Measurements from ENCODE around the gene PLXNB2. TPM values are rescaled to one million over a fixed set of nuclear protein-coding genes. Genes with fewer than 3 reads are reported as not detected.

The PLXNB2 gene
- total RNA-seq, 1 donor from 2014 or later, result 362 TPM

DNA sequence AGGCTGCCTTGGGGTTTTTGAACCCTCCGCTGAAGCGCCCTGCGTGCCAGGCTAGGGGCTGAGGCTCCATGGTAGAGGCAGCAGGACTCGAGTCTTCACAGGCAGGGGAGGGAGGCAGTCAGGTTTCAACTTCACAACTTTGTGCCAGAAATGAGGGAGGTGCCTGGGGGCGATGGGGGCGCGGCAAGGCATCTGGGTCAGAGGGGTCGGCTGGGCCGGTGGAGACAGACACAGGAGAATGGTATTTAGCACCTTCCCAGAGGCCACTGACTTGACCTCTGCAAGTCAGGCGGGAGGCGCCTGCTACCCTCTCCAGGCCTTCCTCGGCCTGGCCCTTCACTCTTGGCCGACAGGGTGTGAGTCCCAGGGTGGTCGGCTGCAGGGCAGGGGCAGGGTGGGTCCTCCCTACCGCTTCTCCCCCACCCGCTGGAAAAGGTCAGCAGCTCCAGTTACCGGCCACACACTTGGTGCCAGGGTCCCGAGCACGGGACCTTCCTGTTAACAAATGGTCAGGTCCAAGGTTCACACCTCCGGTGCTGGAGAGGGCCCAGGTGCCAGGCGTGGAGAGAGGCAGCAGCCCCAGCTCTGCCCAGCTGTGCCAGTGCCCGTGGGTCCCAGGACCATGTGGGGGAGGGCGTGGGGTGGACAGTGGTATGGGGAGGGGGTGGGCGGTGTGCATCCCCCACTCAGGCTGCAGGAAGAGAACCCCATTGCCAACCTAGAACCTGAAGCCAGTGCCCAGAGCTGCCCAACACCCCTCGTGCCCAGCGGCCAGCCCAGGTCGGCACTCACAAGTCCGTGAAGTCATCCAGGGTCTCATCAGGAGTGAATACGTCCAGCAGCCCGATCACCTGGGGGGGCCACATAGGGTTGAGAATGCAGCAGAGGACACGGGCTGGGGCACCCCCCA, 49.7 kb downstream of the PLXNB2 start:
- H3K27ac Mint-ChIP-seq (ENCODE audit: unreplicated experiment), result no peak overlapping the region
- no peaks in the 10 kb centered on the region for H3K9me3 Mint-ChIP-seq (ENCODE audit: unreplicated experiment)
- TF ChIP-seq, protein P1, sequence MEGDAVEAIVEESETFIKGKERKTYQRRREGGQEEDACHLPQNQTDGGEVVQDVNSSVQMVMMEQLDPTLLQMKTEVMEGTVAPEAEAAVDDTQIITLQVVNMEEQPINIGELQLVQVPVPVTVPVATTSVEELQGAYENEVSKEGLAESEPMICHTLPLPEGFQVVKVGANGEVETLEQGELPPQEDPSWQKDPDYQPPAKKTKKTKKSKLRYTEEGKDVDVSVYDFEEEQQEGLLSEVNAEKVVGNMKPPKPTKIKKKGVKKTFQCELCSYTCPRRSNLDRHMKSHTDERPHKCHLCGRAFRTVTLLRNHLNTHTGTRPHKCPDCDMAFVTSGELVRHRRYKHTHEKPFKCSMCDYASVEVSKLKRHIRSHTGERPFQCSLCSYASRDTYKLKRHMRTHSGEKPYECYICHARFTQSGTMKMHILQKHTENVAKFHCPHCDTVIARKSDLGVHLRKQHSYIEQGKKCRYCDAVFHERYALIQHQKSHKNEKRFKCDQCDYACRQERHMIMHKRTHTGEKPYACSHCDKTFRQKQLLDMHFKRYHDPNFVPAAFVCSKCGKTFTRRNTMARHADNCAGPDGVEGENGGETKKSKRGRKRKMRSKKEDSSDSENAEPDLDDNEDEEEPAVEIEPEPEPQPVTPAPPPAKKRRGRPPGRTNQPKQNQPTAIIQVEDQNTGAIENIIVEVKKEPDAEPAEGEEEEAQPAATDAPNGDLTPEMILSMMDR (IDR thresholded peaks at IDR 0.05), result no peak
- peaks cover 14% of the 10 kb centered on the region for H3K4me1 Mint-ChIP-seq (ENCODE audit: unreplicated experiment)
- no peak for DNase-seq (ENCODE audit: extremely low spot score, unreplicated experiment)
- H3K4me3 Mint-ChIP-seq (ENCODE audit: unreplicated experiment), result no peak overlapping the region
- no peaks in the 10 kb centered on the region for H3K36me3 Mint-ChIP-seq (ENCODE audit: unreplicated experiment)
- no peaks in the 10 kb centered on the region for H3K27me3 Mint-ChIP-seq (ENCODE audit: unreplicated experiment)

DNA sequence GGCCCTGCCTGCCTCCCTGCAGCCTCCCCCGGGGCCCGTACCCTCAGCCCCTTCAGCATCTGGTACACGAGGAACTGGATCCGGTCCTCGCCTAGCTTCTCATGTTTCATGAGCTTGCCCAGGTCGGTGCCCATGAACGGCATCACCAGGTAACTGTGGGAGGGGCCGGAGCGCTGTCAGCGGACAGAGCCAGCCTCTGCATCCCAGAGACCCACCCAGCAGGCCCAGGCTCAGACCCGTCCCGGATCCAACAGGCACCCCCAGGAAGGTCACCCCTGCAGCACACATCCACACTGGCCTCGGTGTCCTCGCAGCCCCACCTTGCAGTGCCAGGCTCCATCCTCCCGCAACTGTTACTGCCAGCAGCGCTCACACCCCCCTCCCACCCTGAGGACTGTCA, 50.4 kb downstream of the PLXNB2 start:
- TF ChIP-seq, protein P1 (IDR thresholded peaks at IDR 0.05), result no peak
- H3K4me1 Mint-ChIP-seq (ENCODE audit: unreplicated experiment), result peaks cover 8% of the 10 kb centered on the region
- H3K9me3 Mint-ChIP-seq (ENCODE audit: unreplicated experiment), result no peaks in the 10 kb centered on the region
- no peak overlapping the region for H3K27ac Mint-ChIP-seq (ENCODE audit: unreplicated experiment)
- no peaks in the 10 kb centered on the region for H3K36me3 Mint-ChIP-seq (ENCODE audit: unreplicated experiment)
- no peak for DNase-seq (ENCODE audit: extremely low spot score, unreplicated experiment)
- H3K27me3 Mint-ChIP-seq (ENCODE audit: unreplicated experiment), result no peaks in the 10 kb centered on the region
- H3K4me3 Mint-ChIP-seq (ENCODE audit: unreplicated experiment), result no peak overlapping the region

DNA sequence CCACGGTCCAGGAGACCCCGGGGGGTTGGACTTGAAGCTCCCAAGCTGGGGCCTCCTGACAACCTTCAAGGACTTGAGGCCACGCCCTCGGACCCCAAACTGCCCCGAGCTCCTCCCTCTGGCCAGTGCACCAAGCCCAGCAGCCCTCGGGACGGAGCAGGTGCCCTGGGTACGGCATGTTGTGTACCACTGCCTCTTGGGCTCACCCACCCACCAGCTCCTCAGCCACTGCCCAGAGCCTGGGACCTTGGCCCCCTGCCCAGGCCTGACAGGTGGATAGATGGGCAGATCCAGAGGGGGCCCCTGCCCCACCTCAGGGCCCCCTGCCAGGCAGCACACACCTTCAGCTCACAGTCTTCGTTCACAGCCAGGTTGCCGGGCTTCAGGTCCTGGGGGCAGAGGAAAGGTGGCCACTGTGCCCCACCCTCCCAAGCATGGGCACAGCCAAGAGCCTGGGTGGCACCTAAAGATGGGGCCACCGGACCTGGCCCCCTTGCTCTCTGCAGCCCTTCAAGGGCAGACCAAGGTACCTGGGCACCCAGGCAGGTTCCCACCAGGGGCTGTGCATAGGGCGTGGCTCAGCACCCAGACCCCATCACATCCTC, 51.1 kb downstream of the PLXNB2 start:
- Mint-ChIP-seq H3K27me3 (ENCODE audit: unreplicated experiment) (no peaks in the 10 kb centered on the region), H3K36me3 (ENCODE audit: unreplicated experiment) (no peaks in the 10 kb centered on the region)
- TF ChIP-seq, protein P1 (IDR thresholded peaks at IDR 0.05), result no peak

DNA sequence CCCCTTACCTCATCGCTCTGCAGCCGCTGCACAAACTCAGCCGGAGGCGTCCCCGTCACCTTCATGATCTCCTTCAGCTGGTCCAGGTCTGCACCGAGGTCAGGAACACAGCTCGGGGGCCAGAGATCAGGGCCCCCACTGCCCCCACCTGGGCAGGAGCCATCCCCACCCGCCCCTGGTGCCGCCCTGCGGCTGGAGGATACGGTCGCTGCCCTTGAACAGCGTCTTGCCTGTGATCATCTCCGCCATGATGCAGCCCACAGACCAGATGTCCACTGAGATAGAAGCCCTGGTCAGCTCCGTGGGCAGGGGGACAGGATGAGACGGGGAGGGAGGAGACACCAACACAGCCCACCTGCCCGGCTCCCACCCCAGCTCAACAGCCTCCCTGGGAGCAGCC, 51.8 kb downstream of the PLXNB2 start:
- Mint-ChIP-seq H3K4me1 (ENCODE audit: unreplicated experiment) (peaks cover 8% of the 10 kb centered on the region), H3K36me3 (ENCODE audit: unreplicated experiment) (no peaks in the 10 kb centered on the region), H3K9me3 (ENCODE audit: unreplicated experiment) (no peaks in the 10 kb centered on the region), H3K4me3 (ENCODE audit: unreplicated experiment) (no peak overlapping the region), H3K27ac (ENCODE audit: unreplicated experiment) (no peak overlapping the region), H3K27me3 (ENCODE audit: unreplicated experiment) (no peaks in the 10 kb centered on the region)
- TF ChIP-seq, protein P1 (IDR thresholded peaks at IDR 0.05), result no peak
- no peak for DNase-seq (ENCODE audit: extremely low spot score, unreplicated experiment)

More for the DNA sequence above, 51.1 kb downstream of the PLXNB2 start:
- H3K4me3 Mint-ChIP-seq (ENCODE audit: unreplicated experiment), result no peak overlapping the region
- H3K9me3 Mint-ChIP-seq (ENCODE audit: unreplicated experiment), result no peaks in the 10 kb centered on the region
- peaks cover 6% of the 10 kb centered on the region for H3K4me1 Mint-ChIP-seq (ENCODE audit: unreplicated experiment)
- no peak overlapping the region for H3K27ac Mint-ChIP-seq (ENCODE audit: unreplicated experiment)
- no peak for DNase-seq (ENCODE audit: extremely low spot score, unreplicated experiment)

DNA sequence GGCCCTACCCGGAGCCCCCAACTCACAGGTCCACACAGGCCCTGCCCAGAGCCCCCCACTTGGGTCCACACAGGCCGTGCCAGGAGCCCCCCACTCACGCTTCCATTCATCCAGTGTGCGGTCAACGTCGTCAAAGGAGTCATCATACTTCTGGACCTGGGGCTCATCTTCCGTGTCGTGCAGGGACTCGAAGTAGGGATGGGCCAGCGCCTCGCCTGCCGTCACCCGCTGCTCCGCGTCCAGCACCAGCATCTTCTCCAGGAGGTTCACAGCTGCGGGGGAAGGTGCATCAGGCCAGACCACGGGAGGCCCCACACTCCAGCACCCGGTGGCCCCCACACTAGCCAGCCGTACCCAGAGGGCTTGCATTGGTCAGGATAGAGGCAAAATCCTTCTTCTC, 52.3 kb downstream of the PLXNB2 start:
- H3K4me3 Mint-ChIP-seq (ENCODE audit: unreplicated experiment), result no peak overlapping the region
- no peaks in the 10 kb centered on the region for H3K36me3 Mint-ChIP-seq (ENCODE audit: unreplicated experiment)
- H3K4me1 Mint-ChIP-seq (ENCODE audit: unreplicated experiment), result peaks cover 6% of the 10 kb centered on the region
- TF ChIP-seq, protein P1 (IDR thresholded peaks at IDR 0.05), result no peak
- DNase-seq (ENCODE audit: extremely low spot score, unreplicated experiment), result no peak
- H3K9me3 Mint-ChIP-seq (ENCODE audit: unreplicated experiment), result no peaks in the 10 kb centered on the region
- no peak overlapping the region for H3K27ac Mint-ChIP-seq (ENCODE audit: unreplicated experiment)
- H3K27me3 Mint-ChIP-seq (ENCODE audit: unreplicated experiment), result no peaks in the 10 kb centered on the region
